ENCODE results near the gene SPCS2. TPM values are rescaled to one million over a fixed set of nuclear protein-coding genes. Genes with fewer than 3 reads are reported as not detected.

SPCS2 gene
- polyA plus RNA-seq (ENCODE audit: insufficient read length in 3 of 3): 100 to 1,000 TPM; 201 to 218 (median 218) TPM

- DNase-seq (ENCODE audit: low read depth in 3 of 3, low spot score in 2 of 3): peak; percentile 91 to 94 (median 91)
These were observed at the start of gene SPCS2, which contains the start of gene XRRA1 for GRCh38 chr11:74948898-74949752. Gene SPCS2, plus strand, starts transcription at chr11:74949266. Its CDS starts 20 bp downstream, at chr11:74949286. Gene XRRA1, minus strand, starts transcription at chr11:74949091. Its CDS starts 8,213 bp downstream, at chr11:74940878.

- DNase-seq (ENCODE audit: low read depth in 3 of 3, low spot score in 2 of 3): no peak
These were observed 46.7 kb upstream of the SPCS2 start for GRCh38 chr11:74902342-74902741.

- DNase-seq (ENCODE audit: low read depth in 3 of 3, low spot score in 2 of 3): no peak
These were observed 43.7 kb upstream of the SPCS2 start for GRCh38 chr11:74905326-74905725.

- DNase-seq (ENCODE audit: low read depth in 3 of 3, low spot score in 2 of 3): no peak
These were observed 39.7 kb upstream of the SPCS2 start for GRCh38 chr11:74909385-74909784.

GRCh38 chr11:74909812-74910211 is 39.3 kb upstream of the SPCS2 start:
- DNase-seq (ENCODE audit: low read depth in 3 of 3, low spot score in 2 of 3): no peak

GRCh38 chr11:74923125-74923524 is 25.9 kb upstream of the SPCS2 start:
- DNase-seq (ENCODE audit: low read depth in 3 of 3, low spot score in 2 of 3): no peak

- no peak for DNase-seq (ENCODE audit: low read depth in 3 of 3, low spot score in 2 of 3)
These were observed 23.8 kb upstream of the SPCS2 start for GRCh38 chr11:74925281-74925680.

- DNase-seq (ENCODE audit: low read depth in 3 of 3, low spot score in 2 of 3): no peak
These were observed 22.6 kb upstream of the SPCS2 start for GRCh38 chr11:74926304-74927030.

GRCh38 chr11:74927496-74927895 is 21.6 kb upstream of the SPCS2 start:
- DNase-seq (ENCODE audit: low read depth in 3 of 3, low spot score in 2 of 3): no peak

- peak; percentile 73 to 75 (median 73) for DNase-seq (ENCODE audit: low read depth in 3 of 3, low spot score in 2 of 3)
These were observed 19.4 kb upstream of the SPCS2 start for GRCh38 chr11:74929431-74930363.

- no peak for DNase-seq (ENCODE audit: low read depth in 3 of 3, low spot score in 2 of 3)
These were observed 16.9 kb upstream of the SPCS2 start for GRCh38 chr11:74932169-74932568.

GRCh38 chr11:74932797-74933196 is 16.3 kb upstream of the SPCS2 start:
- no peak for DNase-seq (ENCODE audit: low read depth in 3 of 3, low spot score in 2 of 3)

GRCh38 chr11:74933765-74934164 is 15.3 kb upstream of the SPCS2 start:
- no peak for DNase-seq (ENCODE audit: low read depth in 3 of 3, low spot score in 2 of 3)

- no peak for DNase-seq (ENCODE audit: low read depth in 3 of 3, low spot score in 2 of 3)
These were observed 13.8 kb upstream of the SPCS2 start for GRCh38 chr11:74935285-74935684.

- DNase-seq (ENCODE audit: low read depth in 3 of 3, low spot score in 2 of 3): no peak
These were observed 13.0 kb upstream of the SPCS2 start for GRCh38 chr11:74936087-74936486.

GRCh38 chr11:74936976-74937375 is 12.1 kb upstream of the SPCS2 start:
- DNase-seq (ENCODE audit: low read depth in 3 of 3, low spot score in 2 of 3): no peak

- no peak for DNase-seq (ENCODE audit: low read depth in 3 of 3, low spot score in 2 of 3)
These were observed 11.2 kb upstream of the SPCS2 start for GRCh38 chr11:74937696-74938475.

- DNase-seq (ENCODE audit: low read depth in 3 of 3, low spot score in 2 of 3): no peak
These were observed 7.6 kb upstream of the SPCS2 start for GRCh38 chr11:74941492-74941891.

GRCh38 chr11:74942073-74942759 is 6.8 kb upstream of the SPCS2 start:
- DNase-seq (ENCODE audit: low read depth in 3 of 3, low spot score in 2 of 3): no peak
